Raji (cell line): ENCODE data around the gene FILIP1L.

ENCODE experiments used
- POLR2A ChIP-seq: IDR thresholded peaks from 2 replicates; pipeline ENCODE4 v1.6.1; 2011; ENCODE audit warnings: low read depth, low read length, control low read depth; ENCODE audit not compliant: insufficient read depth

The FILIP1L gene

GRCh38 chr3:100047455-100048141 lies 66.7 kb downstream of the FILIP1L start:
- no peak for TF ChIP-seq POLR2A

- no peak for TF ChIP-seq POLR2A
Measured at GRCh38 chr3:100046986-100047385, 67.3 kb downstream of the FILIP1L start.

GRCh38 chr3:100045696-100046095 lies 68.6 kb downstream of the FILIP1L start:
- TF ChIP-seq POLR2A: no peak

GRCh38 chr3:100044369-100044768 lies 69.9 kb downstream of the FILIP1L start:
- TF ChIP-seq POLR2A: no peak

- TF ChIP-seq POLR2A: no peak
Measured at GRCh38 chr3:100043271-100043670, 71.0 kb downstream of the FILIP1L start.

GRCh38 chr3:100042166-100042981 lies 71.9 kb downstream of the FILIP1L start:
- TF ChIP-seq POLR2A: no peak

- TF ChIP-seq POLR2A: no peak
Measured at GRCh38 chr3:100041328-100041749, 73.0 kb downstream of the FILIP1L start.

GRCh38 chr3:100040451-100041225 lies 73.7 kb downstream of the FILIP1L start:
- TF ChIP-seq POLR2A: no peak

GRCh38 chr3:100039075-100039474 lies 75.2 kb downstream of the FILIP1L start:
- TF ChIP-seq POLR2A: no peak

- no peak for TF ChIP-seq POLR2A
Measured at GRCh38 chr3:100033903-100034471, 80.3 kb downstream of the FILIP1L start.

- TF ChIP-seq POLR2A: no peak
Measured at GRCh38 chr3:100033184-100033583, 81.1 kb downstream of the FILIP1L start.

- no peak for TF ChIP-seq POLR2A
Measured at GRCh38 chr3:100032243-100032642, 82.1 kb downstream of the FILIP1L start.

GRCh38 chr3:100030914-100031425 lies 83.3 kb downstream of the FILIP1L start:
- no peak for TF ChIP-seq POLR2A

- TF ChIP-seq POLR2A: no peak
Measured at GRCh38 chr3:100030346-100030745, 84.0 kb downstream of the FILIP1L start.

- TF ChIP-seq POLR2A: no peak
Measured at GRCh38 chr3:100029689-100030088, 84.6 kb downstream of the FILIP1L start.
